Peyer's patch (tissue), 4 donors: ENCODE results near the gene PLCL2.

Experiments used
- CTCF ChIP-seq, 6 experiments: fragments of 450-650 bp in 4 of 6; fragments of 200-600 bp in 2 of 6; sonication (generic) in 1 of 6; IDR thresholded peaks; one replicate each; pipeline ENCODE4 v1.5.1; 2017 to 2019; ENCODE audit warnings: antibody characterized with exemption in 6 of 6, mild to moderate bottlenecking in 3 of 6, moderate library complexity in 1 of 6
- POLR2A ChIP-seq, 2 donors: fragments of 450-650 bp; IDR thresholded peaks; one replicate each; pipeline ENCODE4 v1.5.1; 2017; ENCODE audit warnings: antibody characterized with exemption in 2 of 2, mild to moderate bottlenecking in 2 of 2, moderate library complexity in 2 of 2

GRCh38 chr3:17040990-17041377 lies 156.2 kb downstream of the PLCL2 start:
- TF ChIP-seq CTCF (IDR thresholded peaks at IDR 0.05) (no peak), POLR2A (IDR thresholded peaks at IDR 0.05) (no peak)
